Skeletal muscle satellite cell (primary cell): ENCODE measurements around the gene CCDC57.
A peak's percentile ranks its signal among the peaks of the same experiment; 100 is the strongest.

Source experiments
- H3K27me3 ChIP-seq: 2 replicates; pipeline ENCODE4 v1.7.0; 2013; ENCODE audit warnings: low read length; ENCODE audit not compliant: control insufficient read depth, insufficient read depth
- H3K36me3 ChIP-seq: 2 replicates; pipeline ENCODE4 v1.7.0; 2013; ENCODE audit warnings: mild to moderate bottlenecking, control low read depth, low read length; ENCODE audit not compliant: insufficient read depth
- H3K4me1 ChIP-seq: 2 replicates; pipeline ENCODE4 v1.7.0; 2013; ENCODE audit warnings: low read length; ENCODE audit not compliant: control insufficient read depth, insufficient read depth
- H3K4me2 ChIP-seq: 2 replicates; pipeline ENCODE4 v1.7.0; 2013; ENCODE audit warnings: mild to moderate bottlenecking, low read length
- H3K4me3 ChIP-seq: 2 replicates; pipeline ENCODE4 v1.7.0; 2013; ENCODE audit warnings: low read length
- H3K9ac ChIP-seq: 2 replicates; pipeline ENCODE4 v1.7.0; 2013; ENCODE audit warnings: mild to moderate bottlenecking, low read depth, low read length, moderate library complexity
- H3K9me3 ChIP-seq: replicated peaks from 2 replicates; pipeline ENCODE4 v1.7.0; 2013; ENCODE audit warnings: mild to moderate bottlenecking, control low read depth, low read length

The CCDC57 gene

GRCh38 chr17:82063424-82064415 lies 148.9 kb downstream of the CCDC57 start:
- H3K9ac ChIP-seq, result peak overlapping the region; percentile 97
- H3K36me3 ChIP-seq, result peaks cover 35% of the 10 kb centered on the region
- H3K4me2 ChIP-seq, result peak overlapping the region; percentile 100
- H3K4me3 ChIP-seq, result peak overlapping the region; percentile 87
- H3K9me3 ChIP-seq, result no peaks in the 10 kb centered on the region
- no peaks in the 10 kb centered on the region for H3K27me3 ChIP-seq
- H3K4me1 ChIP-seq, result peaks cover 21% of the 10 kb centered on the region

- no peak overlapping the region for H3K4me2 ChIP-seq
- H3K9me3 ChIP-seq, result no peaks in the 10 kb centered on the region
- H3K4me3 ChIP-seq, result no peak overlapping the region
- H3K27me3 ChIP-seq, result no peaks in the 10 kb centered on the region
- H3K36me3 ChIP-seq, result peaks cover 41% of the 10 kb centered on the region
- H3K4me1 ChIP-seq, result peaks cover 21% of the 10 kb centered on the region
- no peak overlapping the region for H3K9ac ChIP-seq
Observed at GRCh38 chr17:82062984-82063368, 149.7 kb downstream of the CCDC57 start.

- no peak overlapping the region for H3K4me2 ChIP-seq
- H3K36me3 ChIP-seq, result peaks cover 48% of the 10 kb centered on the region
- H3K9ac ChIP-seq, result no peak overlapping the region
- H3K4me1 ChIP-seq, result peaks cover 21% of the 10 kb centered on the region
- H3K4me3 ChIP-seq, result no peak overlapping the region
- H3K9me3 ChIP-seq, result no peaks in the 10 kb centered on the region
- no peaks in the 10 kb centered on the region for H3K27me3 ChIP-seq
Observed at GRCh38 chr17:82062076-82062983, 150.3 kb downstream of the CCDC57 start.

- Histone ChIP-seq H3K36me3 (peaks cover 58% of the 10 kb centered on the region), H3K9ac (no peak overlapping the region), H3K4me1 (peaks cover 19% of the 10 kb centered on the region), H3K27me3 (no peaks in the 10 kb centered on the region), H3K9me3 (no peaks in the 10 kb centered on the region), H3K4me3 (no peak overlapping the region), H3K4me2 (no peak overlapping the region)
Observed at GRCh38 chr17:82061047-82061925, 151.4 kb downstream of the CCDC57 start.

GRCh38 chr17:82060614-82061013 lies 152.0 kb downstream of the CCDC57 start:
- H3K9ac ChIP-seq, result no peak overlapping the region
- H3K9me3 ChIP-seq, result no peaks in the 10 kb centered on the region
- H3K36me3 ChIP-seq, result peaks cover 65% of the 10 kb centered on the region
- no peak overlapping the region for H3K4me2 ChIP-seq
- H3K27me3 ChIP-seq, result no peaks in the 10 kb centered on the region
- no peak overlapping the region for H3K4me3 ChIP-seq
- H3K4me1 ChIP-seq, result peaks cover 13% of the 10 kb centered on the region

- peaks cover 12% of the 10 kb centered on the region for H3K4me1 ChIP-seq
Observed at GRCh38 chr17:82060001-82060380, 152.7 kb downstream of the CCDC57 start.

GRCh38 chr17:82059272-82060000 lies 153.2 kb downstream of the CCDC57 start:
- Histone ChIP-seq H3K9ac (no peak overlapping the region), H3K4me3 (no peak overlapping the region), H3K9me3 (no peaks in the 10 kb centered on the region), H3K4me1 (peaks cover 6% of the 10 kb centered on the region), H3K4me2 (no peak overlapping the region), H3K27me3 (no peaks in the 10 kb centered on the region), H3K36me3 (peaks cover 74% of the 10 kb centered on the region)

More at GRCh38 chr17:82060001-82060380, 152.7 kb downstream of the CCDC57 start:
- Histone ChIP-seq H3K4me2 (no peak overlapping the region), H3K27me3 (no peaks in the 10 kb centered on the region), H3K9me3 (no peaks in the 10 kb centered on the region), H3K4me3 (no peak overlapping the region), H3K9ac (no peak overlapping the region), H3K36me3 (peaks cover 69% of the 10 kb centered on the region)

GRCh38 chr17:82058855-82059249 lies 153.8 kb downstream of the CCDC57 start:
- Histone ChIP-seq H3K4me1 (peaks cover under 1% of the 10 kb centered on the region), H3K9ac (no peak overlapping the region), H3K36me3 (peaks cover 79% of the 10 kb centered on the region)

GRCh38 chr17:82058230-82058854 lies 154.3 kb downstream of the CCDC57 start:
- Histone ChIP-seq H3K4me1 (peaks cover 3% of the 10 kb centered on the region), H3K9me3 (no peaks in the 10 kb centered on the region), H3K4me3 (no peak overlapping the region), H3K27me3 (no peaks in the 10 kb centered on the region), H3K9ac (no peak overlapping the region), H3K36me3 (peaks cover 81% of the 10 kb centered on the region), H3K4me2 (no peak overlapping the region)

More at GRCh38 chr17:82058855-82059249, 153.8 kb downstream of the CCDC57 start:
- no peak overlapping the region for H3K4me2 ChIP-seq
- H3K27me3 ChIP-seq, result no peaks in the 10 kb centered on the region
- no peak overlapping the region for H3K4me3 ChIP-seq
- H3K9me3 ChIP-seq, result no peaks in the 10 kb centered on the region
